DND-41 (cell line): Measurements from ENCODE around the gene ZNF14.
"Not testable (repeated sequence)": the region's sequence is repeated elsewhere in the genome, so short reads cannot be mapped to it uniquely, and the experiment has no call there.

Experiments
- ATAC-seq: fragments of 200-7000 bp; cut with Tn5 transposase; 3 replicates; pipeline ENCODE4 v1.9.1; 2021; ENCODE audit warnings: low read depth; ENCODE audit not compliant: insufficient read depth
- DNase-seq: peaks from one replicate; pipeline ENCODE4 v3.0.0-alpha.2; 2020
- H2AFZ ChIP-seq: 2 replicates; pipeline ENCODE4 v1.6.0; 2012; ENCODE audit warnings: low read depth, low read length
- H3K27ac ChIP-seq: 2 replicates; pipeline ENCODE4 v1.5.1; 2012; ENCODE audit warnings: low read length, inconsistent platforms
- H3K27me3 ChIP-seq: fragments of 200-600 bp; sonication (generic); 2 replicates; pipeline ENCODE4 v1.6.0; 2012; ENCODE audit warnings: low read length, mild to moderate bottlenecking, inconsistent platforms; ENCODE audit not compliant: insufficient read depth, poor library complexity
- H3K36me3 ChIP-seq: 2 replicates; pipeline ENCODE4 v1.5.1; 2012; ENCODE audit warnings: low read length, inconsistent platforms; ENCODE audit not compliant: insufficient read depth
- H3K4me1 ChIP-seq: 2 replicates; pipeline ENCODE4 v1.5.1; 2012; ENCODE audit warnings: mild to moderate bottlenecking, low read length; ENCODE audit not compliant: insufficient read depth
- H3K4me2 ChIP-seq: 2 replicates; pipeline ENCODE4 v1.6.0; 2012; ENCODE audit warnings: mild to moderate bottlenecking, moderate library complexity, low read length, inconsistent platforms; ENCODE audit not compliant: insufficient read depth
- H3K4me3 ChIP-seq, 2 experiments: fragments of 200-600 bp in 1 of 2; shearing (Covaris generic) in 1 of 2; 2 replicates each; pipeline ENCODE4 v1.5.1; 2012 to 2016; ENCODE audit warnings: inconsistent platforms in 2 of 2, low read length in 2 of 2, mild to moderate bottlenecking in 2 of 2, low read depth in 1 of 2, moderate library complexity in 1 of 2
- H3K79me2 ChIP-seq: 2 replicates; pipeline ENCODE4 v1.6.0; 2012; ENCODE audit warnings: low read length, inconsistent platforms; ENCODE audit not compliant: insufficient read depth
- H3K9ac ChIP-seq: 2 replicates; pipeline ENCODE4 v1.6.0; 2012; ENCODE audit warnings: low read depth, mild to moderate bottlenecking, inconsistent platforms, low read length, moderate library complexity
- H3K9me3 ChIP-seq: 2 replicates; pipeline ENCODE4 v1.5.1; 2012; ENCODE audit warnings: low read length, moderate library complexity, mild to moderate bottlenecking, inconsistent platforms; ENCODE audit not compliant: insufficient read depth, severe bottlenecking
- H4K20me1 ChIP-seq: 2 replicates; pipeline ENCODE4 v1.6.0; 2012; ENCODE audit warnings: low read length; ENCODE audit not compliant: insufficient read depth
- EZH2 ChIP-seq: IDR thresholded peaks from 3 replicates; pipeline ENCODE4 v1.6.1; 2012; ENCODE audit warnings: borderline replicate concordance, low read depth, mild to moderate bottlenecking, moderate library complexity, low read length, inconsistent platforms; ENCODE audit not compliant: severe bottlenecking
- TF ChIP-seq, protein P1 (sequence below): IDR thresholded peaks from 2 replicates; pipeline ENCODE4 v1.5.1; 2012; ENCODE audit warnings: borderline replicate concordance, low read length, moderate library complexity, mild to moderate bottlenecking; ENCODE audit not compliant: poor library complexity, severe bottlenecking; ENCODE audit errors: extremely low read depth

Gene ZNF14

DNA sequence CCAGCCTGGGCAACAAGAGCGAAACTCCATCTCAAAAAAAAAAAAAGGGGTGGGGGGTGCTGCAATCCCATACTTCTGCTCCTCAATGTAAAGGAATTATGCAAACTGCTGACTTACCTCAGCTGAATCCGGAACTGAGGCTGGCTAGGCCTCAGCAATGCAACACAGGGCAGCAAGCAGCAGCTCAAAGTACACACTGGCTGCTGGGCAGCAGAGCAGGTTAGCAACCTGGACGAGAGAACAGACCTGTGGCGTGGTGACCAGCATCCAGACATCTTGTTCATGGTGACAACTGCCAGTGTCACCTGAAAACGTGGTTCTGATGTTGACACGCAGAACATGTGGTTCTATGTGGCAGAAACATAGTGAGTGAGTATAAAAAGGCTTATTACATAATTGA is 28.1 kb downstream of the ZNF14 start:
- no peak overlapping the region for H3K4me2 ChIP-seq
- ATAC-seq, result no peak
- peaks cover 30% of the 10 kb centered on the region for H3K9me3 ChIP-seq
- H4K20me1 ChIP-seq, result no peaks in the 10 kb centered on the region
- no peak overlapping the region for H3K4me3 ChIP-seq
- peaks cover 45% of the 10 kb centered on the region for H3K36me3 ChIP-seq
- H3K9ac ChIP-seq, result no peak overlapping the region
- H3K27ac ChIP-seq, result no peak overlapping the region; the same call in 1 of the 2 replicates
- no peaks in the 10 kb centered on the region for H3K79me2 ChIP-seq
- H3K27me3 ChIP-seq, result no peaks in the 10 kb centered on the region
- no peak overlapping the region for H2AFZ ChIP-seq
- no peak for DNase-seq
- no peaks in the 10 kb centered on the region for H3K4me1 ChIP-seq
- TF ChIP-seq EZH2, result no peak
- TF ChIP-seq, protein P1, sequence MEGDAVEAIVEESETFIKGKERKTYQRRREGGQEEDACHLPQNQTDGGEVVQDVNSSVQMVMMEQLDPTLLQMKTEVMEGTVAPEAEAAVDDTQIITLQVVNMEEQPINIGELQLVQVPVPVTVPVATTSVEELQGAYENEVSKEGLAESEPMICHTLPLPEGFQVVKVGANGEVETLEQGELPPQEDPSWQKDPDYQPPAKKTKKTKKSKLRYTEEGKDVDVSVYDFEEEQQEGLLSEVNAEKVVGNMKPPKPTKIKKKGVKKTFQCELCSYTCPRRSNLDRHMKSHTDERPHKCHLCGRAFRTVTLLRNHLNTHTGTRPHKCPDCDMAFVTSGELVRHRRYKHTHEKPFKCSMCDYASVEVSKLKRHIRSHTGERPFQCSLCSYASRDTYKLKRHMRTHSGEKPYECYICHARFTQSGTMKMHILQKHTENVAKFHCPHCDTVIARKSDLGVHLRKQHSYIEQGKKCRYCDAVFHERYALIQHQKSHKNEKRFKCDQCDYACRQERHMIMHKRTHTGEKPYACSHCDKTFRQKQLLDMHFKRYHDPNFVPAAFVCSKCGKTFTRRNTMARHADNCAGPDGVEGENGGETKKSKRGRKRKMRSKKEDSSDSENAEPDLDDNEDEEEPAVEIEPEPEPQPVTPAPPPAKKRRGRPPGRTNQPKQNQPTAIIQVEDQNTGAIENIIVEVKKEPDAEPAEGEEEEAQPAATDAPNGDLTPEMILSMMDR, result no peak

DNA sequence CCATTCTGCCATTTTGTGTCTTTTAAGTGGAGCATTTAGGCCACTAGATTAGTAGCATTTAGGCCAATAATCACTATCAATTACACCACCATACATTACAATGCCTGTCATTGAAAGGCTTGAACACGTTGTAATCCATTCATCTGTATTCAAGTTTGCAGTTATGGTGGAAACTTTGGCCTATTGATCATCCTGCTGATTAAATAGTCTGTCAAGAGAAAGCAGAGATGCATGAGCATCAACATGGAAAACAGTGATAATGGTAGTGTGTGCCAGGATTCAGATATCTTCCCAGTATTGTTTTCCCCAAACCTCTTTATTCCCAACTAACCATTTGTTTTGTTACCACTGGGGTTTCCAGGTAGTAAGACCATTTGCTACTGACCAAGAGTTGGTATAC is 32.4 kb downstream of the ZNF14 start:
- H3K4me1 ChIP-seq, H3K27ac ChIP-seq, H2AFZ ChIP-seq, DNase-seq, ATAC-seq, H3K9me3 ChIP-seq, H3K4me3 ChIP-seq, H3K27me3 ChIP-seq, H4K20me1 ChIP-seq, H3K9ac ChIP-seq, H3K79me2 ChIP-seq, H3K4me2 ChIP-seq: not testable (repeated sequence)
- peaks cover 22% of the 10 kb centered on the region for H3K36me3 ChIP-seq

DNA sequence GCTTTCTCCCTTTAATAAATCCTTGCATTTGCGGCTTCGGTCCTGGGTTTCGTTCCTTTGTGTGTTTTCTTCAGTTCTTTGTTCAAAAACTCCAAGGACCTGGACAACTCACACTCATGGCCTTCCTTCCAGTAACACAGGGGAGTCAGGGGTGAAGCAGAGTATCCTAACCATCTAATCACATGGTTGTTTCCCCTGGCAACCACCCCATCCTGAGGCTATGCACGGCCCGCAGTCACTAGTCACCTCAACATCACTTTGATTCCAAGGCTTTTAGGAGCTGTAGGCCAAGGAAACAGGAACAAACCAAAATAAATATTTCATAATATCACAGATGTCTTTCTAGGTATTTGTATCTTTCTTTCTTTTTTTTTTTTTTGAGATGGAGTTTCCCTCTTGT is 35.3 kb downstream of the ZNF14 start:
- H4K20me1 ChIP-seq, result no peaks in the 10 kb centered on the region
- H3K9ac ChIP-seq, result no peak overlapping the region
- H3K36me3 ChIP-seq, result 0 out of 2 replicates have a peak, but pooled peaks cover 10% of the 10 kb centered on the region
- H3K27me3 ChIP-seq, result no peaks in the 10 kb centered on the region
- H3K9me3 ChIP-seq, result peaks cover 9% of the 10 kb centered on the region
- no peaks in the 10 kb centered on the region for H3K79me2 ChIP-seq
- TF ChIP-seq, protein P1, result no peak
- ATAC-seq (no peak), DNase-seq (no peak)
- no peak overlapping the region for H3K27ac ChIP-seq
- no peak overlapping the region for H3K4me3 ChIP-seq
- H3K4me1 ChIP-seq, result no peaks in the 10 kb centered on the region
- H3K4me2 ChIP-seq, result no peak overlapping the region
- no peak overlapping the region for H2AFZ ChIP-seq

DNA sequence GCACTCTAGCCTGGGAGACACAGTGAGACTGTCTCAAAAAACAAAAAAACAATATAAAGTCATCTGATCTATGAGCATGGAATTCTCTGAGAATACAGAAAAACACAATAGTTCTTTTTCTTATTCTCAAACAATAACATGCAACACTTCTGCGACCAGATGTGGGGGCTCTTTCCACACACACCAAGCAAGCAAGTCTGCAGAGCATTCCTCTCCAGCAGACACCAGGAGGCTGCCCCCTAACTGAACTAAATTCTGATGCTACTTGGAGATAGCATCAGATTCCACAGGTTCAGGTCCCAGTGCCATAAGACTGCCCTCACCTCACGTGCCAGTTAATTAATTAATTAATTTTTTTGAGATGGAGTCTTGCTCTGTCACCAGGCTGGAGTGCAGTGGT is 36.5 kb downstream of the ZNF14 start:
- no peak overlapping the region for H3K4me3 ChIP-seq
- H3K27me3 ChIP-seq, result no peaks in the 10 kb centered on the region
- no peaks in the 10 kb centered on the region for H4K20me1 ChIP-seq
- DNase-seq (no peak), ATAC-seq (no peak)
- H3K27ac ChIP-seq, result no peak overlapping the region
- 0 out of 2 replicates have a peak, but pooled peaks cover 11% of the 10 kb centered on the region for H3K36me3 ChIP-seq
- H3K4me1 ChIP-seq, result no peaks in the 10 kb centered on the region
- H3K9me3 ChIP-seq, result peaks cover 9% of the 10 kb centered on the region
- no peak for TF ChIP-seq EZH2
- TF ChIP-seq, protein P1, result no peak
- H3K79me2 ChIP-seq, result no peaks in the 10 kb centered on the region
- H3K9ac ChIP-seq, result no peak overlapping the region
- H2AFZ ChIP-seq, result no peak overlapping the region
- no peak overlapping the region for H3K4me2 ChIP-seq
